ENCODE data around the gene RGS3.
"Not testable (repeated sequence)": the region's sequence is repeated elsewhere in the genome, so short reads cannot be mapped to it uniquely, and the experiment has no call there.

RGS3 gene

DNA sequence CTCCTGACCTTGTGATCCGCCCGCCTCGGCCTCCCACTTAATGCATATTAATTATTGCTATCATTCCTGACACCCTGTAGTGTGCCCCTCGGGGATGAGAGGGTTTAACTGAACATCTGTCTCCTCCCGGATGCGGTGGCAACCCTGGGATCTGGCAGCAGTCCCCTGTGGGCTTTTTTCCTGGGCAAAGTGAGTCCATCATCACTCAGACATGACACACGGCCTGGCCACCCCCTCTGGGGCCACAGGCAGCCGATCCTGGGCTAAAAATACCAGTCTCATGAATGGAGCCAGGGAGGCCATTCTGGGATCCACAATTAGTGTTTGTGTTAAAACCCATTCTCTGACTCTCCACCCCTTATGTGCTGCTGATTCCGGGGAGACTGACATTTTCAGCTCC is 161.2 kb downstream of the RGS3 start:
- no peak for DNase-seq

DNA sequence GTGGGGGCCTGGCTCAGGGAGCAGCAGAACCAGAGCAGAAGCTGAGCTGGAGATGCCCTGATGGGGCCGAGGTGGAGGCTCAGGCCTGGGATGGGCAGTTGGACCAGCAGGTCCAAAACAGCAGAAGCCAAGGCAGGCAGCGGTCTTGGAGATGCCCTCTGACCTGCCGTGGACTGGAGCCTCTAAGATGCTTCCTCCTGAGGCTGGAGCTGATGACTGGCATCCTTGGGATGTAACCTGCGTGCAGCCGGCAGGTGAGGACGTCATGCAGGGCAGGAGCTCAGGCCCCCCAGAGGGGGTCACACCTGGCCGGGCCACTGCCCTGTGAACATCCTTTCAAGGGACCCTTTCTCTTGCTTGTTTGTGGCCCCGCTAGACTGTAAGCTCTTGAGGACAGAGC is 162.0 kb downstream of the RGS3 start:
- no peak for DNase-seq

DNA sequence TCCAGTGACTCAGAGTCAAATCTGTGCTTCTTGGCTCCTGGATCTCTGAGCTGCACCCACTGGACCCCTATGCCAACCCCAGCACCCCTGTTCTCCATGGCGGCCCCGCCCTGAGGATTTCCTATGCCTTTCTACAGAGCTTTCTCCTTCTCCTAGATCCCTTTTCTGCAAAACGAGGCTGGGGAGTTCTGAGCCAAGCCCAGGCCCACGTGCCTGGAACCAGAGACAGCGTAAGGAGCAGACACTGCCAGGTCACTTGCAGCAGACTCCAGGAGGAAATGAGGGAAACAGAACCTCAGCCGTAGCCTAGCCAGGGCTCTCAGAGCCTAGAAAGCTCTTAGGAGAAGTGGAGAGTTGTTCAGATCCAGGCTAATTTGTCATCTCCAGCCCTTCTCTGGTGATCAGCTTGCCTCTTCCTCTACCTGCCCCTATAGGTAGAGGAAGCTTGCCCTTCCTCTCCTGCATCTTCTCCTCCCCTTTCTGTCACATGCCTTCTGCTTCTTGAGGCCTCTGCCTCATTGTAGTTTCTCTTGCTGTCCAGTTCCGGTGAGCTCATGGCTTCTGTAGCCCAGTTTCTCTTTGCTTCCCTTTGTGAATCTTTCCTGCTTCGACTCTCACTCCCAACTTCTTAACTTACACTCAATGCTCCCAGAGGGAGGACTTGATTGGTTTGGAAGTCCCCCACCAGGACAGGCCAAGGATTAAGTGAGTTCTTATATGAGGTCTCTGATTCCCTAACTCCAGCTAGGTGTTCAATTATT is 163.4 kb downstream of the RGS3 start:
- DNase-seq: no peak

DNA sequence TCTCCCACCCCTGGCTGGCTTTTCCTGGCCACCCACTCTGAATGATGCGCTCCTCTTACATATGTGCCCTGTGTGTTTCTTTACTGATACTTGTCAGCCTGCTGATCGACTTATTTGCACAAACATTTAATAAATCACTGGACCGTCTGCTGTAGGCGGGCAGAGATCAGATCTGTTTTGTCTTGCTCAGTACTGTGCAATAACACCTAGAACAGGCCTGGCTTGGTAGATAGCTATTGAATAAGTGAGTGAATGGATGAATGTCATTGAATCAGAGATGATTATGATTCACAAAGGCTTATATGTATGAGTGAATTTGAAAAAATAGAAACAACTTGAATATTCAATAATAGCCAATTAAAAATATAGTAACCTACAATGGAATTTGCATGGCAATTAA is 165.1 kb downstream of the RGS3 start:
- no peak for DNase-seq

GRCh38 chr9:113630386-113631136 is 167.0 kb downstream of the RGS3 start:
- no peak for DNase-seq

- DNase-seq: no peak
These were observed 167.7 kb downstream of the RGS3 start for GRCh38 chr9:113631137-113631765.

DNA sequence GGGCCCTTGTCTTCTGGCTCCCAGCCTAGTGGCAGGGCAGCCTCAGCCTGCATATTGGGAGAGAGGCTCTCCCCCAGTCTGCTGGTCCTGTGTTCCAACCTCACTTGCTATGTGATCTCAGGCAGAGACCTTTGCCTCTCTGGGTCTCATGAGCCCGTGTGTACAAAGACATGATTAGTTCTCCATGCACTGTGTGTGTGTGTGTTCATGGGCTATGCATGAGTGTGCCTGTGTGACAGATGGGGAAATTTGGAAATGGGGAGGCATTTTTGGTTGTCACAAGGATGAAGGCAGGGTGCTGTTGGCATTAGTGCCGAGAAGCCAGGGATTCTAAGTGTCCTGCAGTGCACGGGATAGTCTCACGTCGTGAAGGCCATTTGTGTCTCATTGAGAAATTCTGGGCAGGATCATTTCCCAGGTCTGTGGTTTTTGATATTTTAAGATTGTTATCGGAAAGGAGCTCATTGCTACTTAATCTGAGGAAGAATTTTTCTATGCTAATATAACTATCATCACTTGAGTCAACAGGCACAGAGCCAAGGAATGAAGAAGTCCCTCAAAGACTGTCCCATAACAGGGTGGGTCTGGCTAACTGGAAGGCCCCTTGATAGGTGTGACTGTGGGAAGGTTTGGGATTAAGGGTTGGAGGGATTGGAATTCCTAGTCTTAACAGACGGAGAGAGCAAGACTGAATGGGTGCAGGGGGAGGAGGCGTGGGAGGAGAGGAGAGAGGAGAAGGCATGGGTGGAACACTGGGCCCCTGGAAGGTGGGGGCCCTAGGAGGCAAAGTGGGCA is 168.5 kb downstream of the RGS3 start:
- DNase-seq: no peak

- DNase-seq: no peak
These were observed 169.5 kb downstream of the RGS3 start for GRCh38 chr9:113632776-113633590.

- DNase-seq: no peak
These were observed 170.5 kb downstream of the RGS3 start for GRCh38 chr9:113633782-113634595.

GRCh38 chr9:113634596-113635515 is 171.3 kb downstream of the RGS3 start:
- DNase-seq: no peak

DNA sequence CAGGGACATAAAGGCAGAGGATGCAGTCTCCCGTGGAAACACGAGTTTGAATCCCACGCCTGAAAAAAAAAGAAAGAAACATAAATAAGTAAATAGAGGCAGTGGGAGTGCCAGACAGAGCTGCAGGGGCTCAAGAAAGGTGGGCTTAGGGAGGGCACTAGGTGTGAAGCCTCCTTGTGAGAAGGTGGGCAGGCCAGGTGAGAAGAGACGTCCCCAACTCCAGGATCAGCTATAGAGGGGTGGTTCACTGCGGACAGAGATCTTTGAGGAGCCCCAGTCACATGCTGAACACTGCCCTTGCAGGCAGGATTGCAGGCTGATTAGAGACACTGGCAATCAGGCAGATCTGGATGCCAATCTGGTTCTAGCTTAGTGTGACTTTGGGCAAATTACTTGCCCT is 172.1 kb downstream of the RGS3 start:
- DNase-seq: no peak

DNA sequence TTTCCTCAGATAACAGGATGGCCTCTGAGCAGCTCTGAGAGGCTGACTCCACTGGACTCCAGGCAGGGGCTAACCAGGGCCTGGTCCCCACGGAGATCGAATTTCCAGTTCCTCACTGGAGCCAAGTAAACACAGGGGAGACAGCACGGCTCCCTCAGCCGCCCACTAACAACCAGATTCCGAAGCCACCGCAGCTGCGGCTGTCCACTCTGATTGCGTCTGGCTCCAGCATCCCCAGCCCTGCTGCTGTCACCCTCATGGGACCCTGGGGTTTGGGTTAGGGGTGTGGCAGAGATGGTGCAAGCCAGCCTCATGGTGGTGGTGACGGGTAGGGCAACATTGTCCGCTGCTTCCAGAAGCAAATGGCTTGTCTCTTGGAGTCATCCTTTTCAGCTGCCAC is 172.6 kb downstream of the RGS3 start:
- no peak for DNase-seq

- DNase-seq: no peak
These were observed 173.2 kb downstream of the RGS3 start for GRCh38 chr9:113636693-113637092.

DNA sequence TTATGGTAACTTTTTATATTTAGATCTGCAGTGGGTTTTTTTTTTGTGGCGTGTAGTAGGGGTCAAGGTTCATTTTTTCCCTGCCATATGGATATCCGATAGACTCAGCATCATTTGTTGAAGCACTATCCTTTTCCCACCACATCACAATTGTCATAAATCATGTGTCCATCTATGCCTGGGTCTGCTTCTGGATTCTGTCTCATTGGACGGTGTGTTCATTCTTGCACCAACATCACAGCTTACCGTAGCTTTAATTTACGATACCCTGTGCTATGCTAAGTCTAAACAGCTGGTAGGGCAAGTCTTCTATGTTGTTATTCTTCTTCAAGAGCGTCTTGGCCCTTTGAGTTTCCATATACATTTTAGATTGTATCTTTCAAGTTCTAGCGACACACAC is 175.0 kb downstream of the RGS3 start:
- DNase-seq: no peak

GRCh38 chr9:113638897-113639296 is 175.4 kb downstream of the RGS3 start:
- DNase-seq: no peak

DNA sequence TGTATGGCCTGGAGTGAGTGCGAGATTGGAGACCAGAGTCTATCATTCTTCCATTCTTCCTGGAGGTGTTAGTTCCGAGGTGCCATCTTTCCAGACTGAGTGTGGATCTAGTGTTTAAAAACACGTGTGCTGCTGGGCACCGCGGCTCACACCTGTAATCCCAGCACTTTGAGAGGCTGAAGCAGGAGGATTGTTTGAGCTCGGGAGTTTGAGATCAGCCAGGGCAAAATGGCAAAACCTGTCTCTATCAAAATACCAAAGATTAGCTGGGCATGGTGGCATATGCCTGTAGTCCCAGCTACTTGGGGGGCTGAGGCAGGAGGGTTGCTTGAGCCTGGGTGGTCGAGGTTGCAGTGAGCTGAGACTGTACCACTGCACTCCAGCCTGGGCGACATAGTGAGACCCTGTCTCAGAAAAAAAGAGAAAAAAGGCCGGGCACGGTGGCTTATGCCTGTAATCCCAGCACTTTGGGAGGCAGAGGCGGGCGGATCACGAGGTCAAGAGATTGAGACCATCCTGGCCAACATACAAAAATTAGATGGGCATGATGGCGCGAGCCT is 176.0 kb downstream of the RGS3 start:
- not testable (repeated sequence) for DNase-seq

GRCh38 chr9:113640418-113640817 is 176.9 kb downstream of the RGS3 start:
- DNase-seq: no peak

DNA sequence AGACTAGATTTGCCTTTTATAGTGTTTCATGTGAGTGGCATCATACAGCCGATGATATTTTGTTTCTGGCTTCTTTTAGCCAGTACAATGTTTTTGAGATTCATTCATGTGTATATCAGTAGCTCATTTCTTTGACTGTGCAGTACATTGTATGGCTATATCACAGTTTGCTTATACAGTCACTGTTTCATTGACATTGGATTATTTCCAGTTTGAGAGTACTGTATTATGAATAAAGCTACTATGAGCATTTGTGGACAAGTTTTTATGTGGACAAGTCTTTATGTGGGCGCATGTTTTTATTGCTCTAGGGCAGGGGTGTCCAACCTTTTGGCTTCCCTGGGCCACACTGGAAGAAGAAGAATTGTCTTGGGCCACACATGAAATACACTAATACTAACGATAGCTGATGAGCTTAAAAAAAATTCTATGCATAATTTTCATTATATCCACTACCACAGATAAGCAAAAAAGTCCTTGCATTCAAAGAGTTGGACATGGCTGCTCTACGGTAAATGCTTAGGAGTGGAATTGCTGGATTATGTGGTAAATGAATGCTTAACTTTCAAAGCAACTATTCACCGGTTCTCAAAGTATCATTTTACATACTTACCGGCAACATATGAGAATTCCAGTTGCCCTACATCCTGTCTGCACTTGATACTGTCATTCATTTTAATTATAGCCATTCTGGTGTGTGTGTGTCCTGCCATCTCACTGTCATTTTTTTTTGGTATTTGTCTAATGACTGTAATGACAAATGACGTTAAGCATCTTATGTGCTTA is 177.8 kb downstream of the RGS3 start:
- DNase-seq: no peak

DNA sequence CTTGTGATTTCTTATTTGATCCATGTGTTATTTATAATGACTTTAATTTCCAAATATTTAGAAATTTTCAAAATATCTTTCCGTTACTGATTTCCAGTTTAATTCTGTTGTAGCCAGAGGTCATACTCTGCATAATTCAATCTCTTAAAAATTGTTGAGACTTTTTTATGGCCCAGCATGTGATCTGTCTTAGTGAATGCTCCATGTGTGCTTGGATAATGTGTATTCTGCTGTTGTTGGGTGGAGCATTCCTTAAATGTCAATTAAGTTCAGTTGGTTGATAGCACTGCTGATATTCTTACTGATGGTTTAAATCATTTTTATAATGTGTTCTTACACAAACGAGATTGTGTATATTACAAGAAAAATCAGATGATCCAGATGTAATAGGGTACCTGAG is 180.8 kb downstream of the RGS3 start:
- no peak for DNase-seq
